WERI-Rb-1 (cell line): ENCODE results near the gene CKLF.
"Not testable (repeated sequence)": the region's sequence is repeated elsewhere in the genome, so short reads cannot be mapped to it uniquely, and the experiment has no call there.

Source experiments
- DNase-seq: peaks from one replicate; pipeline ENCODE4 v3.0.0-alpha.2; 2020
- H3K27ac ChIP-seq: fragments of 250-450 bp; sonication (Bioruptor Pico); 2 replicates; pipeline ENCODE4 v1.5.1; 2020; ENCODE audit warnings: mild to moderate bottlenecking, moderate library complexity
- H3K27me3 ChIP-seq: fragments of 250-450 bp; sonication (Bioruptor Pico); 2 replicates; pipeline ENCODE4 v1.5.1; 2021; ENCODE audit warnings: mild to moderate bottlenecking, low read depth, moderate library complexity; ENCODE audit not compliant: insufficient read depth, severe bottlenecking
- H3K36me3 ChIP-seq: fragments of 250-450 bp; sonication (Bioruptor Pico); 2 replicates; pipeline ENCODE4 v1.5.1; 2020; ENCODE audit warnings: mild to moderate bottlenecking, moderate library complexity
- H3K4me3 ChIP-seq: 2 replicates; pipeline ENCODE4 v1.5.1; 2011; ENCODE audit warnings: low read depth, mild to moderate bottlenecking, control low read depth, low read length
- H3K9me3 ChIP-seq: fragments of 250-450 bp; sonication (Bioruptor Pico); 2 replicates; pipeline ENCODE4 v1.5.1; 2021; ENCODE audit warnings: mild to moderate bottlenecking, moderate library complexity; ENCODE audit not compliant: severe bottlenecking
- TF ChIP-seq, protein P1 (sequence below): IDR thresholded peaks from 2 replicates; pipeline ENCODE4 v1.5.1; 2011; ENCODE audit warnings: low read depth, mild to moderate bottlenecking, control low read depth, inconsistent platforms, low read length

CKLF gene

DNA sequence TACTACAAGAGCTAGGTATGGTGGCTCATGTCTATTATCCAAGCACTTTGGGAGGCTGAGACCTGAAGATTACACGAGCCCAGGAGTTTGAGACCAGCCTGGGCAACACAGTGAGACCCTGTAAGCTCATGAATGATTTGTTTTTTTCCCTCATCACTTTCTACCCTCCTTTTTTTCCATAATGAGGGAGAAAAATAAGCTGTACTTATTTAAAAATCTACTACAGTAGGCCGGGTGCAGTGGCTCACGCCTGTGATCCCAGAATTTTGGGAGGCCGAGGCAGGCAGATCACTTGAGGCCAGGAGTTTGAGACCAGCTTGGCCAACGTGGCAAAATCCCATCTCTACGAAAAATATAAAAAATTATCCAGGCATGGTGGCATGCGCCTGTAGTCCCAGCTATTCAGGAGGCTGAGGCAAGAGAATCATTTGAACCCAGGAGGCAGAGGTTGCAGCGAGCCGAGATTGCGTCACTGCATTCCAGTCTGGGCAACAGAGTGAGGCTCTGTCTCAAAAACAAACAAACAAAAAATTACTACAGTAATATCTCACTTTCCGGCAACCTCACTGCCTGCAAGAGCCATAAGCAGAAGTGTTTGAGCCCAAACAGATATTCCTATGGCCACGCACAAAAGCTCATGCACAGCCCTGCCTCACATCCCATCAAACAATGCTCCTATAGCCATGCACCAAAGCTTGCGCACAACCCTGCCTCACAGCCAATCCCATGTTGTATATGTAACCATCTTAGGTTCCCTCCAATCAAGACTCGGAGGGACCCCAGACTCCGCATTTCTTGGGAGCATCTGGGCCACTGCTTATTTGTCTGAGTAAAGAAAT, 39.9 kb upstream of the CKLF start:
- no peak for DNase-seq
- H3K36me3 ChIP-seq: no peaks in the 10 kb centered on the region; the same call in 1 of the 2 replicates
- TF ChIP-seq, protein P1, sequence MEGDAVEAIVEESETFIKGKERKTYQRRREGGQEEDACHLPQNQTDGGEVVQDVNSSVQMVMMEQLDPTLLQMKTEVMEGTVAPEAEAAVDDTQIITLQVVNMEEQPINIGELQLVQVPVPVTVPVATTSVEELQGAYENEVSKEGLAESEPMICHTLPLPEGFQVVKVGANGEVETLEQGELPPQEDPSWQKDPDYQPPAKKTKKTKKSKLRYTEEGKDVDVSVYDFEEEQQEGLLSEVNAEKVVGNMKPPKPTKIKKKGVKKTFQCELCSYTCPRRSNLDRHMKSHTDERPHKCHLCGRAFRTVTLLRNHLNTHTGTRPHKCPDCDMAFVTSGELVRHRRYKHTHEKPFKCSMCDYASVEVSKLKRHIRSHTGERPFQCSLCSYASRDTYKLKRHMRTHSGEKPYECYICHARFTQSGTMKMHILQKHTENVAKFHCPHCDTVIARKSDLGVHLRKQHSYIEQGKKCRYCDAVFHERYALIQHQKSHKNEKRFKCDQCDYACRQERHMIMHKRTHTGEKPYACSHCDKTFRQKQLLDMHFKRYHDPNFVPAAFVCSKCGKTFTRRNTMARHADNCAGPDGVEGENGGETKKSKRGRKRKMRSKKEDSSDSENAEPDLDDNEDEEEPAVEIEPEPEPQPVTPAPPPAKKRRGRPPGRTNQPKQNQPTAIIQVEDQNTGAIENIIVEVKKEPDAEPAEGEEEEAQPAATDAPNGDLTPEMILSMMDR: no peak
- no peaks in the 10 kb centered on the region for H3K27me3 ChIP-seq
- no peak overlapping the region for H3K27ac ChIP-seq
- H3K4me3 ChIP-seq: no peak overlapping the region
- H3K9me3 ChIP-seq: no peaks in the 10 kb centered on the region

DNA sequence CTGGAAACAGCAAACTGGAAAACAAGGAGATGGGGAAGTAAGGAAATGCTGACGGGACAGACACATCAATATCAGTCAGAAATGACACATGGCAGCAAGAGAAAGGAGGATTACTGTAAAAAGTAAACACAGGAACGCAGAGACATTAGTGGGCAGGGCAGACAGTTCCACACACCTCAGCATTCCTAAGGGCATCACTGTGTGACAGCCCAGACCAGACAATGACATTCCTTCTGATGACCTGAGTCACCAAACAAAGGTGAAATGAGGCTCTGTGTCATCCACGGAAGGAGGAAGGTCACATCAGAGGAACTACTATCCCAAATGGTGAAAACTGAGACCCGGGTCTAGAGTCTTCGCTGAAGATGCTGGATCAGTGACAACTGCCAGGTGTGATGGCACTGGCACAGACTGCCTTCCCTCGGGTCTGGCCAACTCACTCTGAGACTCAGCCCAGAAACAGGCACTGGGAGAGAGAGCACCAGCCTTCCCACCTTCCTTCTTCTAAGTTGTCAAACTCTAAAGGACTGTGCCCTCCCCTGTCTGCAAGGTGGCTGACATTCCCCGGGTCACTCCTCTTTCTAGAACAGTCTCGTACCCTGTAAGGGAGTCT, 39.2 kb upstream of the CKLF start:
- DNase-seq: no peak
- H3K4me3 ChIP-seq: no peak overlapping the region
- no peaks in the 10 kb centered on the region for H3K9me3 ChIP-seq
- TF ChIP-seq, protein P1: no peak
- H3K27ac ChIP-seq: no peak overlapping the region
- H3K36me3 ChIP-seq: no peaks in the 10 kb centered on the region; the same call in 1 of the 2 replicates
- no peaks in the 10 kb centered on the region for H3K27me3 ChIP-seq

DNA sequence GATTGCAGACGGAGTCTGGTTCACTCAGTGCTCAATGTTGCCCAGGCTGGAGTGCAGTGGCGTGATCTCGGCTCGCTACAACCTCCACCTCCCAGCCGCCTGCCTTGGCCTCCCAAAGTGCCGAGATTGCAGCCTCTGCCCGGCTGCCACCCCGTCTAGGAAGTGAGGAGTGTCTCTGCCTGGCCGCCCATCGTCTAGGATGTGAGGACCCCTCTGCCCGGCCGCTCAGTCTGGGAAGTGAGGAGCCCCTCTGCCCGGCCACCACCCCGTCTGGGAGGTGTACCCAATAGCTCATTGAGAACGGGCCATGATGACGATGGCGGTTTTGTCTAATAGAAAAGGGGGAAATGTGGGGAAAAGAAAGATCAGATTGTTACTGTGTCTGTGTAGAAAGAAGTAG, 38.0 kb upstream of the CKLF start:
- not testable (repeated sequence) for H3K27me3 ChIP-seq, H3K9me3 ChIP-seq, H3K4me3 ChIP-seq, H3K36me3 ChIP-seq, H3K27ac ChIP-seq, DNase-seq

DNA sequence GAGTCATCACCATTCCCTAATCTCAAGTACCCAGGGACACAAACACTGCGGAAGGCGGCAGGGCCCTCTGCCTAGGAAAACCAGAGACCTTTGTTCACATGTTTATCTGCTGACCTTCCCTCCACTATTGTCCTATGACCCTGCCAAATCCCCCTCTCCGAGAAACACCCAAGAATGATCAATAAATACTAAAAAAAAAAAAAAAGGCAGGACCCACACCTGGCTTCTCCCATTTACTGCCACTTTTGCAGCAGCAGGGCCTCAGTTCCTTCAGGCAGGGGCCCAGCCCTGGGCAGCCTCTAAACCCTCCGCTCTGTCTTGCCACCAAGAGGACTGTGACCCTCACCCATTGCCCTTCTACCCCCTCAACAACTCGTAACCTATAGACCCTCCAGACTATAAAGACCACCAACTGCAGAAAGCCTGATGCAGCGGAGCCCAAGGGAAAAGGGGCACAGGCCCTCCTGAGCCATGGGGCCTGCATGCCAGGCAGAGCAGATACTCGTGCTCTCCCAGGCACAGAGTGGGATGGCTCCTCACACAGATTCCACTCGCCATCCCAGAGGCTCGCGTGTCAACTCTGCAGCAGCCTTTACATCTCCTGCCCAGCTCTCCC, 37.3 kb upstream of the CKLF start:
- H3K27me3 ChIP-seq, H3K27ac ChIP-seq, DNase-seq, H3K4me3 ChIP-seq, H3K9me3 ChIP-seq, H3K36me3 ChIP-seq: not testable (repeated sequence)

DNA sequence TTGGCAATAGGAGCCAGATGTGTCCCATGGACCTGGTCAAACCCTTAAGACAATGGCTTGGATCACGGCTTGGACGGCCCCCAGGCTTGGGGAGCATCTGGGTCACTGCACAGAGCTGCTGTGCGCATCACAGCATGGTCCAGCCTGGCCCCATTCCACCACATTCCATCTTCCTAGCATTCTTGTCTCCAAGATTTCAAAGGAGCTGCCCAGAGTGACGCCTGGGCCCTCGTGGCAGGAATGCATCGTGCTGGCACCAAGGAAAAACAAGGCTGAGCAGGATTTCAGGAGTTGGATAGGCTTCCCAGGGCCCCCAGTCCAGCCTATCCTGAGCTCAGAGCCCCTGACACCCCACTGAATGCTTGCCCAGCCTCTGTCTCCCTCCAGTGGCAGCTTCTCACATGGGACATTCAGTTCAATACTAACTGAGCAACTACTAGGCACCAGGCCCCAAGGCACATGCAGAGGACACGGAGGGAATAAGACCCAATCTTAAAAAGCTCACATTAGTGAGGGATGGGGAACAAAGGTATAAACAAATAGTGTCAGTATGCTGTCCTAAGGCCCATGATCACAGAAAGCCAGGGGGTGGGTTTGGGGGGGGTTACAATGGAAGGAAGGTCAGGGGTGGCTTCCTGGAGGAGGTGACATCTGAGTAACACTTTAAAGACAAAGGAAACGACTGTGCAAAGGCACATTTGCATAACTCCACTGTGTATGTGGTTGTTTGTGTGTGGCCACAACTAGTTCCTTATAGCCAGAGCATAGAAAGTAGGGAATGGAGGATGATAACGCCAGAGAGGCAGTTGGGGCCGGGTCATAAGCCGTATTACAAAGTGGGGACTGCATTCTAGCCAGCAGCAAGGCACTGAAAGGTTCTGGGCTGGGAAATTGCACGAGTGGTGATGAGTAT, 36.5 kb upstream of the CKLF start:
- Histone ChIP-seq H3K9me3 (no peaks in the 10 kb centered on the region), H3K27ac (no peak overlapping the region), H3K27me3 (no peaks in the 10 kb centered on the region), H3K4me3 (no peak overlapping the region), H3K36me3 (no peaks in the 10 kb centered on the region; the same call in 1 of the 2 replicates)
- TF ChIP-seq, protein P1: no peak
- no peak for DNase-seq

DNA sequence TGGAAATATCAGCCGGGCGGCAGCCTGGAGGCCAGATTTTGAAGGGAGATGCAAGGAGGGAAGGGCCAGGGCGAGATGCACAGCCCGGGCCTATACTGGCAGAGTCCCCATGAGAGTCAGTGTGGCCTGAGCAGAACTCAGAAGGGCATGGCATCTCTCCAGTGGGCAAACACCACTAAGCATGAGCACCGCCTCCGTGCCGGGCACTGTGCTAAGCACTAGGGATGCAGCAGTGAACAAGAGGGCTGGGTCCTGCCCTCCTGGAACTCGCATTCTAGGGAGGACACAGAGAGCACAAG, 35.9 kb upstream of the CKLF start:
- Histone ChIP-seq H3K9me3 (no peaks in the 10 kb centered on the region), H3K36me3 (no peaks in the 10 kb centered on the region; the same call in 1 of the 2 replicates), H3K27ac (no peak overlapping the region), H3K4me3 (no peak overlapping the region), H3K27me3 (no peaks in the 10 kb centered on the region)
- TF ChIP-seq, protein P1: no peak
- no peak for DNase-seq
